GM21360 (cell line): Measurements from ENCODE around the gene ATAD1.

Experiments used
- ATAC-seq: cut with Tn5 transposase; IDR thresholded peaks from one replicate; pipeline ENCODE4 v1.9.1; 2021; ENCODE audit warnings: mild to moderate bottlenecking, moderate library complexity; ENCODE audit not compliant: unreplicated experiment

ATAD1 gene

DNA sequence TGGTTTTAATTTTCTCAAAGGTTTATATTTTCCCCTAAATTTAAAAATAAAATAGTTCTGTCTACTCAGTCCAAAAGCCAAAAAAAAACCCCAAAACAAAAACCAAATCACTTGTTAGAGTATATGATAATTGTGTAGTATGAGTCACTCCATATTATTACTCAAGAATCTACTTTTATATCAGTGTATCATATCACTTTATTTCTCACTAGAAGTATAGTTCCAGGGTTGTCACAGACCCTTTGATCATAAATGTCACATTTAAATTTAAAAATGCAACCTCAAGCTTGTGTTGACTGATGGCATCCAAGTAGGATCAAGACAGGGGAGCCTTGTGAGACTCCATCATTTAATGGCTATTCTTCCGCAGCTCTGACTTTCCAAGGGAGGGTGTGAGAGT, 97.4 kb downstream of the ATAD1 start:
- ATAC-seq, result no peak

GRCh38 chr10:87716348-87716670, 101.7 kb downstream of the ATAD1 start:
- no peak for ATAC-seq

GRCh38 chr10:87715552-87716347, 102.3 kb downstream of the ATAD1 start:
- no peak for ATAC-seq

DNA sequence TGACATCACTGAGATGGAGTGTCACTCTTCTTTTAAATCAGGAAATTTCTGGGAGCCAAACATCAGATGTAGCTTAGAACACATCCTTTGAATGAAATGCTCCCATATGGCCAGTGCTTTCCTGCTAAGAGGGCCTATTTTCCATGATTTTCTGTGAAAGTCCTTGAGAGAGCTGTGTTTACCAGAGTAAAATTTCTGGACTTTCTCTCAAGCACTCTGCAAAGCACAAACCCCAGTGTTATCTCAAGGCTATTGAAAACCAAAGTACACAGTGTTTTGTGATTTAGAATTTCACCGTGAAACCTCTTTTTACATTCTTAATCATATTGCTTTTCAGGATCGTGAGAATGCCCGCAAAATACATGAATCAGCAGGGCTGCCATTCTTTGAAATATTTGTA, 104.3 kb downstream of the ATAD1 start:
- ATAC-seq, result no peak

- no peak for ATAC-seq
Measured at GRCh38 chr10:87712913-87713616, 105.0 kb downstream of the ATAD1 start.

DNA sequence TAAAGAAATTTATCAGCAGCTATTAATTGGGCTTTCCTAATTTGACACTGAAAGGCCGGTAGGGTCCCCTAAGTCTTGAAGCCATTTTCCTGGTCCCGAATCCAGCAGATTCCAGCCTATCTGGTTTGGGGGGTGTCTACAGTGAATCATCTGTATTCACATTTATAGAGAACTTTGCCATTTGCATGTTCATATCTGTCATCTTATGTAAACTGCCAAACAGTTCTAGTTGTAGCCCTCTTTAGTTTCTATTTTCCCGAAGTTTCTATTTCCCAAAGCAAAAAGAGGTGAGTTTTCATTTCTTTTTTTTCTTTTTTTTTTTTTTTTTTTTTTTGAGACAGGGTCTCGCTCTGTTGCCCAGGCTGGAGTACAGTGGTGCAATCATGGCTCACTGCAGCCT, 110.8 kb downstream of the ATAD1 start:
- ATAC-seq, result no peak

- no peak for ATAC-seq
Measured at GRCh38 chr10:87706731-87707130, 111.3 kb downstream of the ATAD1 start.

GRCh38 chr10:87705339-87705738, 112.7 kb downstream of the ATAD1 start:
- ATAC-seq, result no peak

DNA sequence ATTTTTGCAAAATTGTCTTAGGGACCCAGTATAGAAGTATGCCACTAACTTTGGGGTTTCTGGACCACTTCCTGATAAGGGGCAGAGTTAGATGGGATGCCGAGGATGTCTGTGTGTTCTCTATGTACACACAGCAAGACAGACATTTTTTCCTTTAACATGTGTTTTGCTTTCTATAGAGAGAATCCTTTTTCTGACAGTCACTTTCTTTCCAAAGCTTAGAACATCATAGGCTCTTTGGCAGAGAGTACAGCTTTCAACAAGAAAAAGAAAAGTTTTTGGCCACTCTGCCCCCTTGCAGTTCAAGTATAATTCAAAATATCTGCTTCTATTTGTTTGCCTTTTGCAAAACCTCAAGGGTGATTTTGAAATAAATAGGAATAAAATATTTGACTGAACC, 114.3 kb downstream of the ATAD1 start:
- ATAC-seq, result no peak

- ATAC-seq, result no peak
Measured at GRCh38 chr10:87702973-87703294, 115.1 kb downstream of the ATAD1 start.

- ATAC-seq, result no peak
Measured at GRCh38 chr10:87702260-87702972, 115.6 kb downstream of the ATAD1 start.
